Astrocyte (in vitro differentiated cells and primary cell): ENCODE data around the gene ZER1. TPM values are rescaled to one million over a fixed set of nuclear protein-coding genes. Genes with fewer than 3 reads are reported as not detected.

ENCODE experiments used
- DNase-seq: peaks from one replicate; pipeline ENCODE4 v3.0.0-alpha.2; 2010; ENCODE audit warnings: low read depth
- FAIRE-seq: peaks from 2 replicates; lab custom pipeline; 2011; peaks lifted over from hg19 to GRCh38; lab: Jason Lieb, UNC
- H2AFZ ChIP-seq: 2 replicates; pipeline ENCODE4 v1.6.0; 2012; ENCODE audit warnings: low read depth, low read length, inconsistent platforms
- H3K27ac ChIP-seq: 2 replicates; pipeline ENCODE4 v1.5.1; 2011; ENCODE audit warnings: low read depth, low read length, inconsistent platforms
- H3K27me3 ChIP-seq: 2 replicates; pipeline ENCODE4 v1.6.0; 2011; ENCODE audit warnings: low read length, inconsistent platforms; ENCODE audit not compliant: insufficient read depth
- H3K36me3 ChIP-seq: 2 replicates; pipeline ENCODE4 v1.5.1; 2011; ENCODE audit warnings: low read length, inconsistent platforms; ENCODE audit not compliant: insufficient read depth
- H3K4me1 ChIP-seq: 2 replicates; pipeline ENCODE4 v1.5.1; 2011; ENCODE audit warnings: low read length, inconsistent platforms; ENCODE audit not compliant: insufficient read depth
- H3K4me2 ChIP-seq: 2 replicates; pipeline ENCODE4 v1.6.0; 2012; ENCODE audit warnings: low read length, inconsistent platforms
- H3K4me3 ChIP-seq: 2 replicates; pipeline ENCODE4 v1.5.1; 2011; ENCODE audit warnings: low read depth, mild to moderate bottlenecking, low read length, inconsistent platforms; ENCODE audit not compliant: insufficient read depth
- H3K79me2 ChIP-seq: 2 replicates; pipeline ENCODE4 v1.6.0; 2012; ENCODE audit warnings: mild to moderate bottlenecking, low read length, inconsistent platforms; ENCODE audit not compliant: insufficient read depth
- H3K9ac ChIP-seq: 2 replicates; pipeline ENCODE4 v1.6.0; 2012; ENCODE audit warnings: mild to moderate bottlenecking, low read length, inconsistent platforms
- H3K9me3 ChIP-seq: 2 replicates; pipeline ENCODE4 v1.5.1; 2012; ENCODE audit warnings: low read depth, mild to moderate bottlenecking, low read length, inconsistent platforms; ENCODE audit not compliant: insufficient read depth
- H4K20me1 ChIP-seq: 2 replicates; pipeline ENCODE4 v1.6.0; 2012; ENCODE audit warnings: low read length, inconsistent platforms; ENCODE audit not compliant: insufficient read depth
- H3K27ac Mint-ChIP-seq: one replicate; pipeline ENCODE4 v1.8.0; 2021; ENCODE audit warnings: mild to moderate bottlenecking, mixed read lengths; ENCODE audit not compliant: unreplicated experiment
- H3K27me3 Mint-ChIP-seq: one replicate; pipeline ENCODE4 v1.8.0; 2021; ENCODE audit warnings: low read depth, mixed read lengths; ENCODE audit not compliant: unreplicated experiment
- H3K36me3 Mint-ChIP-seq: one replicate; pipeline ENCODE4 v1.8.0; 2021; ENCODE audit warnings: low read depth, mixed read lengths; ENCODE audit not compliant: unreplicated experiment
- H3K4me1 Mint-ChIP-seq: one replicate; pipeline ENCODE4 v1.8.0; 2021; ENCODE audit warnings: low read depth, mixed read lengths; ENCODE audit not compliant: unreplicated experiment
- H3K4me3 Mint-ChIP-seq: one replicate; pipeline ENCODE4 v1.8.0; 2021; ENCODE audit warnings: mild to moderate bottlenecking, moderate library complexity, mixed read lengths; ENCODE audit not compliant: unreplicated experiment
- H3K9me3 Mint-ChIP-seq: one replicate; pipeline ENCODE4 v1.8.0; 2021; ENCODE audit warnings: mild to moderate bottlenecking, mixed read lengths; ENCODE audit not compliant: unreplicated experiment
- EZH2 ChIP-seq: IDR thresholded peaks from 2 replicates; pipeline ENCODE4 v1.6.1; 2012; ENCODE audit warnings: mild to moderate bottlenecking, low read length, inconsistent platforms; ENCODE audit not compliant: insufficient read depth
- total RNA-seq: library from RNA; stranded (reverse); gene quantifications from 2 replicates; pipeline ENCODE4 v1.2.1, GENCODE V29; 2021
- TF ChIP-seq, protein P1 (sequence below): IDR thresholded peaks from 2 replicates; pipeline ENCODE4 v1.5.1; 2011; ENCODE audit warnings: low read depth, mild to moderate bottlenecking, inconsistent platforms, low read length, moderate library complexity; ENCODE audit not compliant: insufficient read depth

Gene ZER1
- total RNA-seq, 1 donor from 2014 or later = 31.0 TPM

DNA sequence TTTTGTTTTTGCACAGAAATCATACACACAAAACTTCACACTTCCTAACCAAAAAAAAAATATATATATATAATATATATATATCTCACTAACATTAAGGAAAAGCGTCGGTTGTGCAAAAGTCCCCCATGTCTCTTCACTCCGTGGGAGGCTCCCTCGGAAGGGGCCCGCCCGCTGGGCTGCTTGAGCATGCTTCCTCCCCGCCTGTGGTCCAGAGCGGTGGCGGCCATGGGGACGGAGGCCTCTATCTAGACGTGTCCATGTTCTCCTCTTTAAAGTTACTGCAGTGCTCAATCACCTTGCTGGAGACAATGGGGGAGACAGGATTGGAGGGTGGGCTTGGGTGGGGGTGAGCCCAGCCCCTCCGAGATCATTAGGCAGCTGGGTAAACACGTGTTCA, 40.6 kb downstream of the ZER1 start:
- no peak overlapping the region for H3K27ac Mint-ChIP-seq
- TF ChIP-seq, protein P1, sequence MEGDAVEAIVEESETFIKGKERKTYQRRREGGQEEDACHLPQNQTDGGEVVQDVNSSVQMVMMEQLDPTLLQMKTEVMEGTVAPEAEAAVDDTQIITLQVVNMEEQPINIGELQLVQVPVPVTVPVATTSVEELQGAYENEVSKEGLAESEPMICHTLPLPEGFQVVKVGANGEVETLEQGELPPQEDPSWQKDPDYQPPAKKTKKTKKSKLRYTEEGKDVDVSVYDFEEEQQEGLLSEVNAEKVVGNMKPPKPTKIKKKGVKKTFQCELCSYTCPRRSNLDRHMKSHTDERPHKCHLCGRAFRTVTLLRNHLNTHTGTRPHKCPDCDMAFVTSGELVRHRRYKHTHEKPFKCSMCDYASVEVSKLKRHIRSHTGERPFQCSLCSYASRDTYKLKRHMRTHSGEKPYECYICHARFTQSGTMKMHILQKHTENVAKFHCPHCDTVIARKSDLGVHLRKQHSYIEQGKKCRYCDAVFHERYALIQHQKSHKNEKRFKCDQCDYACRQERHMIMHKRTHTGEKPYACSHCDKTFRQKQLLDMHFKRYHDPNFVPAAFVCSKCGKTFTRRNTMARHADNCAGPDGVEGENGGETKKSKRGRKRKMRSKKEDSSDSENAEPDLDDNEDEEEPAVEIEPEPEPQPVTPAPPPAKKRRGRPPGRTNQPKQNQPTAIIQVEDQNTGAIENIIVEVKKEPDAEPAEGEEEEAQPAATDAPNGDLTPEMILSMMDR = no peak
- no peak for TF ChIP-seq EZH2
- no peak for DNase-seq
- peaks cover 4% of the 10 kb centered on the region for H3K36me3 Mint-ChIP-seq
- no peak for FAIRE-seq
- no peak overlapping the region for H3K4me3 Mint-ChIP-seq
- H3K9me3 Mint-ChIP-seq = no peaks in the 10 kb centered on the region
- H3K9ac ChIP-seq = no peak overlapping the region
- H3K27me3 Mint-ChIP-seq = no peaks in the 10 kb centered on the region
- no peaks in the 10 kb centered on the region for H3K79me2 ChIP-seq
- H2AFZ ChIP-seq = no peak overlapping the region
- no peaks in the 10 kb centered on the region for H3K36me3 ChIP-seq
- no peaks in the 10 kb centered on the region for H3K4me1 ChIP-seq
- no peaks in the 10 kb centered on the region for H4K20me1 ChIP-seq
- H3K27me3 ChIP-seq = no peaks in the 10 kb centered on the region
- H3K4me3 ChIP-seq = no peak overlapping the region
- H3K27ac ChIP-seq = no peak overlapping the region
- no peaks in the 10 kb centered on the region for H3K9me3 ChIP-seq
- no peak overlapping the region for H3K4me2 ChIP-seq
- H3K4me1 Mint-ChIP-seq = no peaks in the 10 kb centered on the region

DNA sequence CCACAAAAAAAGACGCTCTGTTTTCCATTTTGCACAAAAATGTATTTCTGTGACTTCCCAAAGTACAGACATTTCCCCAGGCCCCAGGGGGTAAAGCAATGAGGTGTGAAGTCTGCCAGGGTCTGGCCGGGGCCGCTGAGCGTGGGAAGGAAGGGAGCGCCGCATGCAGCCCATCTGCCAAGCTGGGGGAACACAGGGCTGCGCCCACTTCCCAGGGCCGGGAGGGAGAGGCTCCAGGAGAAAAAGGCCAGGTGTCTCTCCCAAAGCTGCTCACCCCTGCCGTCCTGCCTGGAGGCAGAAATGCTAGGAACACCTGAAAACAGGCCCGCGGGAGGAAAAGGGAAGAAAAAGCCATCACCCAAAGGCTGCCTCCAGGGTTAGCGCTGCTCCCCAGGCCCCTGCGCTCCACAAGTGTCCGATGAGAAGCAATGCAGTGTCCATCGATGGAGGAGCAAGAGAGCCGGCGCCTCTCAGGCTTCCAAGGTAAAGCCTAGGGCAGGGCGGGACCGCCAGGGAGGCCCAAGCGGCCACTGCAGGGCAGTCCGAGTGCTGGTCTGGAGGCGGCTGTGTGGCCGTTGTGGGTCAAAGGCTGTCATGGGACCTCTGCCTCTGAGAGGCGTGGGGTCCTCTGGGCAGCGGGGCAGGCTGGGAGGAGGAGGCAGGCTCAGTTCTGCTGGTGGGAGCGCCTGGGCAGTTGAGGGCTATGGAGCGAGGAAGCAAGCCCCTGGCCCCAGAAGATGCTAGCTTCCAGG, 41.8 kb downstream of the ZER1 start:
- no peaks in the 10 kb centered on the region for H3K9me3 Mint-ChIP-seq
- H3K9ac ChIP-seq = no peak overlapping the region
- no peak overlapping the region for H2AFZ ChIP-seq
- no peak overlapping the region for H3K4me3 ChIP-seq
- DNase-seq = no peak
- H3K4me3 Mint-ChIP-seq = no peak overlapping the region
- TF ChIP-seq, protein P1 = no peak
- no peak for TF ChIP-seq EZH2
- no peaks in the 10 kb centered on the region for H3K4me1 ChIP-seq
- no peaks in the 10 kb centered on the region for H3K27me3 Mint-ChIP-seq
- no peak overlapping the region for H3K27ac Mint-ChIP-seq
- no peaks in the 10 kb centered on the region for H3K36me3 ChIP-seq
- no peak overlapping the region for H3K4me2 ChIP-seq
- no peaks in the 10 kb centered on the region for H3K27me3 ChIP-seq
- H3K4me1 Mint-ChIP-seq = peaks cover 2% of the 10 kb centered on the region
- FAIRE-seq = no peak
- H3K36me3 Mint-ChIP-seq = peaks cover 4% of the 10 kb centered on the region
- no peak overlapping the region for H3K27ac ChIP-seq
- H3K9me3 ChIP-seq = no peaks in the 10 kb centered on the region
- no peaks in the 10 kb centered on the region for H4K20me1 ChIP-seq
- no peaks in the 10 kb centered on the region for H3K79me2 ChIP-seq

DNA sequence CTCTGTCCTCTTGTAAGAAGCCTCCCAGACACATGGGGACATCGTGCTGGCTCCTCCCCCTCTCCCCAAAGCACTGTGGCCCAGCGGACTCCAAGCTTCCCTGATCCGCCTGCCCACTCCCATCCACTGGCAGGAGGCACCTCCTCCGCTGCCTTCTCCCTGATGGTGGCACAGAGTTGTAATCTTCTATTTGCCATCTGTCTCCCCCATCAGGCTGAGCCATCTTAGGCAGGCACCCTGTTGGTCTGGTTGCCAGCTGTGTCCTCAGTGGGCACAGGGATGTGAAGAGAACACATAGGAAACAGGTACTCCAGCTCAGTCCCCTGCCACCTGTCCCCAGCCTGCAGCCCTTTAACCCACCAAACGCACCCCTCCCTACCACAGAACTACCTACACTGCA, 42.4 kb downstream of the ZER1 start:
- no peak for DNase-seq
- no peak for TF ChIP-seq EZH2
- TF ChIP-seq, protein P1 = no peak
- FAIRE-seq = no peak

More for the DNA sequence above, 42.4 kb downstream of the ZER1 start:
- H3K36me3 Mint-ChIP-seq = peaks cover 4% of the 10 kb centered on the region
- H3K9me3 ChIP-seq = no peaks in the 10 kb centered on the region
- no peak overlapping the region for H3K27ac ChIP-seq
- no peaks in the 10 kb centered on the region for H3K9me3 Mint-ChIP-seq
- peaks cover 3% of the 10 kb centered on the region for H3K4me1 Mint-ChIP-seq
- no peak overlapping the region for H3K4me2 ChIP-seq
- no peak overlapping the region for H3K9ac ChIP-seq
- no peaks in the 10 kb centered on the region for H3K36me3 ChIP-seq
- no peaks in the 10 kb centered on the region for H3K27me3 Mint-ChIP-seq
- no peak overlapping the region for H3K27ac Mint-ChIP-seq
- H3K4me1 ChIP-seq = peaks cover 3% of the 10 kb centered on the region
- H3K4me3 ChIP-seq = no peak overlapping the region
- H3K4me3 Mint-ChIP-seq = no peak overlapping the region
- H3K27me3 ChIP-seq = no peaks in the 10 kb centered on the region
- no peaks in the 10 kb centered on the region for H3K79me2 ChIP-seq
- H4K20me1 ChIP-seq = no peaks in the 10 kb centered on the region
- no peak overlapping the region for H2AFZ ChIP-seq
